IPS-15b (cell line): ENCODE measurements around the gene TIMELESS.
"Not testable (repeated sequence)": the region's sequence is repeated elsewhere in the genome, so short reads cannot be mapped to it uniquely, and the experiment has no call there.

ENCODE experiments used
- H3K27me3 ChIP-seq: one replicate; pipeline ENCODE4 v1.6.1; 2013; ENCODE audit warnings: low read length; ENCODE audit not compliant: control insufficient read depth, insufficient read depth
- H3K36me3 ChIP-seq: one replicate; pipeline ENCODE4 v1.6.1; 2013; ENCODE audit warnings: low read length; ENCODE audit not compliant: control insufficient read depth, insufficient read depth
- H3K4me1 ChIP-seq: one replicate; pipeline ENCODE4 v1.6.1; 2013; ENCODE audit warnings: mild to moderate bottlenecking, low read length; ENCODE audit not compliant: control insufficient read depth, insufficient read depth
- H3K4me3 ChIP-seq: one replicate; pipeline ENCODE4 v1.5.1; 2013; ENCODE audit warnings: low read depth, low read length
- H3K9ac ChIP-seq: one replicate; pipeline ENCODE4 v1.6.1; 2013; ENCODE audit warnings: low read depth, mild to moderate bottlenecking, low read length
- H3K9me3 ChIP-seq: one replicate; pipeline ENCODE4 v1.6.1; 2013; ENCODE audit warnings: mild to moderate bottlenecking, low read length; ENCODE audit not compliant: control insufficient read depth, insufficient read depth

TIMELESS gene, protein sequence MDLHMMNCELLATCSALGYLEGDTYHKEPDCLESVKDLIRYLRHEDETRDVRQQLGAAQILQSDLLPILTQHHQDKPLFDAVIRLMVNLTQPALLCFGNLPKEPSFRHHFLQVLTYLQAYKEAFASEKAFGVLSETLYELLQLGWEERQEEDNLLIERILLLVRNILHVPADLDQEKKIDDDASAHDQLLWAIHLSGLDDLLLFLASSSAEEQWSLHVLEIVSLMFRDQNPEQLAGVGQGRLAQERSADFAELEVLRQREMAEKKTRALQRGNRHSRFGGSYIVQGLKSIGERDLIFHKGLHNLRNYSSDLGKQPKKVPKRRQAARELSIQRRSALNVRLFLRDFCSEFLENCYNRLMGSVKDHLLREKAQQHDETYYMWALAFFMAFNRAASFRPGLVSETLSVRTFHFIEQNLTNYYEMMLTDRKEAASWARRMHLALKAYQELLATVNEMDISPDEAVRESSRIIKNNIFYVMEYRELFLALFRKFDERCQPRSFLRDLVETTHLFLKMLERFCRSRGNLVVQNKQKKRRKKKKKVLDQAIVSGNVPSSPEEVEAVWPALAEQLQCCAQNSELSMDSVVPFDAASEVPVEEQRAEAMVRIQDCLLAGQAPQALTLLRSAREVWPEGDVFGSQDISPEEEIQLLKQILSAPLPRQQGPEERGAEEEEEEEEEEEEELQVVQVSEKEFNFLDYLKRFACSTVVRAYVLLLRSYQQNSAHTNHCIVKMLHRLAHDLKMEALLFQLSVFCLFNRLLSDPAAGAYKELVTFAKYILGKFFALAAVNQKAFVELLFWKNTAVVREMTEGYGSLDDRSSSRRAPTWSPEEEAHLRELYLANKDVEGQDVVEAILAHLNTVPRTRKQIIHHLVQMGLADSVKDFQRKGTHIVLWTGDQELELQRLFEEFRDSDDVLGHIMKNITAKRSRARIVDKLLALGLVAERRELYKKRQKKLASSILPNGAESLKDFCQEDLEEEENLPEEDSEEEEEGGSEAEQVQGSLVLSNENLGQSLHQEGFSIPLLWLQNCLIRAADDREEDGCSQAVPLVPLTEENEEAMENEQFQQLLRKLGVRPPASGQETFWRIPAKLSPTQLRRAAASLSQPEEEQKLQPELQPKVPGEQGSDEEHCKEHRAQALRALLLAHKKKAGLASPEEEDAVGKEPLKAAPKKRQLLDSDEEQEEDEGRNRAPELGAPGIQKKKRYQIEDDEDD

DNA sequence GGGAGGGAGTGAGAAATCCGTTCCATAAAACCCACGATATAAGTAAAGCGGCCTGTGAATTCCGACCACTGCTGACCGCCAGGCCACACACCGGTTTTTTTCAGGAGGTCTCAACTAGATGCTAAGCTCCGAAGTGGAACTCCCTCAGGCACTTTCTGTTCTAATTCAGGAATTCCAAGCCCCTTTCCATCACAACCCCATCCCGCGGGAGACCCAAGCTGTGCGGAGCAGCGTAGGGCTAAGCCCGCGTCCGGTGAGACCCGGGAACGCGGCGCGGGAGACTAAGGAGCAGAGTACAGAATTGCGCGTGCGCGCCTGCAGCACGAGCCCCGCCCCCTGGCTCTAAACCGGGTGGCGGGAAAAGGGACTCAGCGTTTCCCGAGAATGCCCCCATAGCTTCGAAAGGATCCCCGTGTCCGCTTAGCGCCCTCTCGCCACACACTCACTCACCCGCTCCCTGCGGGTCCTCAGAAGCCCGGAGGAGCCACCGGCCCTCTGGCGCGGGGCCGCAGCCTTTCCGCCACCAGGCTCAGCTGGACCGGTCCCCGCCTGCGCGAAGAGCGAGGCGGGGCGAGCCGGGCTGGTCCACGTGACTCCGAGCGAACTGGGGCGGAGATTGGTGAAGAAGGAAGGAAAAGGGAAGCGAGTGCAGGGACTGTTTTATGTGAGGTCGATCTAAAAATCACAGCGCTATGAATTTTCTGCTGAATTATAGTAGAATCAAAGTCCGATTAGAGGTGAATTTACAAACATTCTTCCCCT lies at the start of gene TIMELESS:
TSS of gene TIMELESS (minus strand) at position 567 of the 762 bp plus-strand sequence. CDS start 15,256 bp downstream, outside the sequence.
- H3K4me3 ChIP-seq, result peak within 1 kb of the TSS; percentile 80
- H3K4me1 ChIP-seq, result no peaks in the 10 kb centered on the region
- peaks cover 5% of the 10 kb centered on the region for H3K27me3 ChIP-seq

DNA sequence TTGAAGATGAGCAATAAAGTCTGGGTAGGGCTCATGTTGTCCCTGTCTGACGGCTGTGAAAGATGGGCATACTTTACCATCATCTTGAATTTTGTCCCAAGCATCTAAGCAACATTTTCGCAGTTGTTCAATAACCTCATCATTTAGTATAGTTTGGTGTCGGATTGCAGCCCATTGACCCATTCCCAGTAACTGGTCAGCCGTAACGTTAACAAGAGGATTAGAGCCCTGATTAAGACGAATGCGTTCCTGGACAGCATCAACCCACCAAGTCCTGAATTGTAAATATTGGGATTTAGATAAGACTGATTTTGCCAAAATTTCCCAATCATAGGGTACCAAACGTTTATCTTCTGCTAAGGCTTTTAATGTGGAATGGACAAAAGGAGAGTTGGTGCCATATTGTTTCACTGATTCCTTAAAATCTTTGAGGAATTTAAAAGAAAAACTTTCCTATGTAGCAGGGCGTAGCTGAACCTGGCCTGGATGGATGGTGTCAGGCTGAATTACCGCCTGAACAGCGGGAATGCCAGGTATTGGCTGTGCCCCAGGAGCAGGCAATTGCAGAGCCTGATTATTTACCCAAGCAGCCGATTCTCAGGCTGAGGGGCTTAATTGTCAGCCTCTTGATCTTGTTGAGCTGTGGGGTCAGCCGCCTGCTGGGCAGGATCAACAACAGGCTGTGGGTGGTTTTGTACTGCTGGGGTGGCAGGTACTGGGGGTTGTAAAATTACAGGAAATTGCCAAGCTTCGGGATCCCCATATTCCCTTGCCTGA lies 49.1 kb upstream of the TIMELESS start:
- H3K4me1 ChIP-seq, H3K36me3 ChIP-seq, H3K4me3 ChIP-seq, H3K9me3 ChIP-seq, H3K27me3 ChIP-seq, H3K9ac ChIP-seq: not testable (repeated sequence)

More for the DNA sequence above, at the start of gene TIMELESS:
- H3K9me3 ChIP-seq, result no peaks in the 10 kb centered on the region
- H3K9ac ChIP-seq, result peak within 1 kb of the TSS; percentile 55
- no peaks in the 10 kb centered on the region for H3K36me3 ChIP-seq

DNA sequence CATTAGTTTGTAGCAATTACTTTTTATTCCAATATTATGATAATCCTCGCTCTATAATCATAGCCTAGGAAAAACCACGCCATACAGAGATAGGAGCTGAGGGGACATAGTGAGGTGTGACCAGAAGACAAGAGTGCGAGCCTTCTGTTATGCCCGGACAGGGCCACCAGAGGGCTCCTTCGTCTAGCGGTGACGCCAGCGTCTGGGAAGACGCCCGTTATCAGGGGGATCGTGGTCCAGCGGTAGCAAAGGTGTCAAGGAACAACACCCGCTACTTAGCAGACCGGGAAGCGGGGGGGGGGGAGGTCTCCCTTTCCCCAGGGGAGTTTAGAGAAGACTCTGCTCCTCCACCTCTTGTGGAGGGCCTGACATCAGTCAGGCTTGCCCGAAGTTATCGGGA lies 47.5 kb upstream of the TIMELESS start:
- not testable (repeated sequence) for H3K9me3 ChIP-seq, H3K4me3 ChIP-seq, H3K9ac ChIP-seq, H3K4me1 ChIP-seq, H3K27me3 ChIP-seq, H3K36me3 ChIP-seq

DNA sequence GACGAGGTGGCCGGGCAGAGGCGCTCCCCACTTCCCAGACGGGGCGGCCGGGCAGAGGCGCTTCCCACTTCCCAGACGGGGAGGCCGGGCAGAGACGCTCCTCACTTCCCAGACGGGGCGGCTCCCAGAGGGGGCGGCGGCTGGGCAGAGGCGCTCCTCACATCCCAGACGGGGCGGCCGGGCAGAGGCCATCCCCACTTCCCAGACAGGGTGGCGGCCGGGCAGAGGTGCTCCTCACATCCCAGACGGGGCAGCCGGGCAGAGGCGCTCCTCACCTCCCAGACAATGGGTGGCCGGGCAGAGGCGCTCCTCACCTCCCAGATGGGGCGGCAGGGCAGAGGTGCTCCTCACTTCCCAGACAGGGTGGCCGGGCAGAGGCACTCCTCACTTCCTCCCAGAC lies 45.3 kb upstream of the TIMELESS start:
- not testable (repeated sequence) for H3K4me1 ChIP-seq, H3K9ac ChIP-seq, H3K4me3 ChIP-seq, H3K9me3 ChIP-seq, H3K36me3 ChIP-seq
- H3K27me3 ChIP-seq, result peaks cover 16% of the 10 kb centered on the region

DNA sequence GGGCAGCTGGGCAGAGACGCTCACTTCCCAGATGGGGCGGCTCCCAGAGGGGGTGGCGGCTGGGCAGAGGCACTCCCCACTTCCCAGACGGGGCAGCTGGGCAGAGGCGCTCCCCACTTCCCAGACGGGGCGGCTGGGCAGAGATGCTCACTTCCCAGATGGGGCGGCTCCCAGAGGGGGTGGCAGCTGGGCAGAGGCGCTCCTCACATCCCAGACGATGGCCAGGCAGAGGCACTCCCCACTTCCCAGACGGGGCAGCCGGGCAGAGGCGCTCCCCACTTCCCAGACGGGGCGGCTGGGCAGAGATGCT lies 44.8 kb upstream of the TIMELESS start:
- H3K9me3 ChIP-seq, H3K4me1 ChIP-seq, H3K9ac ChIP-seq, H3K36me3 ChIP-seq, H3K4me3 ChIP-seq: not testable (repeated sequence)
- peaks cover 20% of the 10 kb centered on the region for H3K27me3 ChIP-seq

DNA sequence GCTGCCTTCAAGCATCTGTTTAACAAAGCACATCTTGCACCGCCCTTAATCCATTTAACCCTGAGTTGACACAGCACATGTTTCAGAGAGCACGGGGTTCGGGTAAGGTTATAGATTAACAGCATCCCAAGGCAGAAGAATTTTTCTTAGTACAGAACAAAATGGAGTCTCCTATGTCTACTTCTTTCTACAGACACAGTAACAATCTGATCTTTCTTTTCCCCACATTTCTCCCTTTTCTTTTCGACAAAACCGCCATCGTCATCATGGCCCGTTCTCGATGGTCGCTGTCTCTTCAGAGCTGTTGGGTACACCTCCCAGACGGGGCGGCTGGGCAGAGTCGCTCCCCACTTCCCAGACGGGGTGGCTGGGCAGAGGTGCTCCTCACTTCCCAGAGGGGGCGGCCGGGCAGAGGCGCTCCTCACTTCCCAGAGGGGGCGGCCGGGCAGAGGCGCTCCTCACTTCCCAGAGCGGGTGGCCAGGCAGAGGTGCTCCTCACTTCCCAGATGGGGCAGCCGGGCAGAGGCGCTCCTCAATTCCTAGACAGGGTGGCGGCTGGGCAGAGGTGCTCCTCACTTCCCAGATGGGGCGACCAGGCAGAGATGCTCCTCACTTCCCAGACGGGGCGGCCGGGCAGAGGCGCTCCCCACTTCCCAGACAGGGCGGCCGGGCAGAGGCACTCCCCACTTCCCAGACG lies 44.3 kb upstream of the TIMELESS start:
- H3K4me3 ChIP-seq, H3K9me3 ChIP-seq, H3K4me1 ChIP-seq, H3K9ac ChIP-seq, H3K36me3 ChIP-seq: not testable (repeated sequence)
- peaks cover 25% of the 10 kb centered on the region for H3K27me3 ChIP-seq

DNA sequence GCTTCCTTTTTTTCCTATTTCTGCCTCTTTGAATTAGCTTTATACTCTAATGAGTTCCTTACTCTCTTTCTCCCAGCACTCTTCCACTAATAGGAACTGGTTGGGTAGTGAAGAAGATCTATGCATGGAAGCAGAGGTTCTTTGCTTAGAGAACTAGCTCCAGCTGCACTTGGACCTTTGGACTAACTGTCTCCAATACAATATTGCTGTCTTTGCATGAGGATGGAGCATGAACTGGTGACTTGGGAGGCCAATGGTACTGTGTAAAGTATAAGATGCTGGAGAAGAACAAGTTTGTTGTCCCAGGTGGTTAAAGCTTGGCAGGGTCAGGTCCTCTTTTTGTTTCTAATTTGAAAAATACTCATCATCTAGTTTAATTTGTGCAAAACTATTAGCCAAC lies 41.1 kb upstream of the TIMELESS start:
- Histone ChIP-seq H3K9ac (no peak overlapping the region), H3K36me3 (no peaks in the 10 kb centered on the region), H3K27me3 (peaks cover 44% of the 10 kb centered on the region), H3K4me3 (no peak overlapping the region), H3K9me3 (no peaks in the 10 kb centered on the region), H3K4me1 (no peaks in the 10 kb centered on the region)

DNA sequence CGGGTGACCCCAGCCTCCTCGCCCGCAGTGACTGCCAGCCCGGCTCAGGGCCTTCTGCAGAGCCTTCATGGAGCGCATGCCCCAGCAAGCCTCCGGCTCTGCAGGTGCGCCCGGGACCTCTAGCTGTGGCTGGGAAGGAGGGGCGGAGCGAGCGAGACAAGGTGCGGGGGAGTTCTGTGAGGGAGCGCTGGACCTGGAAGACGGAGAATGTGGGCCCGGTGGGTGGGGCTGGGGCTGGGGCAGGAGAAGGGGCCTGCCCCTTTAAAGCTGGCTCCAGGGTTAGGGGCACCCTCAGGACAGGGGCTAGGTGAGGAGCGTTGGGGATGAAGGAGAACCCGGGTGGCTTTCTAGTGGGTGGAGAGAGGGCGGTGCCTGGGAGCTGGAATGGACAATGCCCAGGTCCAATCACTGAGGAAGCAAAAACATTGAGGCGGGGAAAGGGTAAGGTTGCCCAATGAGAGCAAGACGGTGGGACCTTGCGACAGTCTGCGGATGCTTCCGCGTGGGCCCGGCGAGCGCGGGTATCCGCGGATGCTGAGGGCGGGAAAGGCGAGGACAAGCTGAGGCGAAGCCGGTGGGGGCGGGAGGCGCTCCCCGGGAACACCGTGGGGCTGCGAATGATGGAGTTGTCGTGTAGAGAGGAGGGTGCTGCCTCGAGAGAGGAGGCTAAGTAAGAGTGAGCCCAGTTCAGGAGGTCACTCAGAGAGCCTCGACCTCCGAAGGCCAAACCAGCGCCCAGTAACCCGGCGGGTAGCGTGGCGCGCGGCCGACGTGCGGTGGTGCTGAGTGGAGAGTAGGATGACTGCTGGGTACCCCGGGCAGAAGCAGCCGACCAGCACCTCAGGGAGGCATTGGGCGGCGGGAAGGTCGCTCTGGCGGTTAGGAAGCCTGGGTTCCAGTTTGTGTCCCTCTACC lies 39.1 kb upstream of the TIMELESS start, which contains the start of gene GLS2:
TSS of gene GLS2 (minus strand) at position 121 of the 915 bp plus-strand sequence. CDS start at position 78, 43 bp downstream.
- Histone ChIP-seq H3K27me3 (peaks cover 44% of the 10 kb centered on the region), H3K36me3 (no peaks in the 10 kb centered on the region), H3K9me3 (no peaks in the 10 kb centered on the region), H3K4me1 (no peaks in the 10 kb centered on the region), H3K9ac (peak within 1 kb of the TSS; percentile 73), H3K4me3 (peak within 1 kb of the TSS; percentile 96)

DNA sequence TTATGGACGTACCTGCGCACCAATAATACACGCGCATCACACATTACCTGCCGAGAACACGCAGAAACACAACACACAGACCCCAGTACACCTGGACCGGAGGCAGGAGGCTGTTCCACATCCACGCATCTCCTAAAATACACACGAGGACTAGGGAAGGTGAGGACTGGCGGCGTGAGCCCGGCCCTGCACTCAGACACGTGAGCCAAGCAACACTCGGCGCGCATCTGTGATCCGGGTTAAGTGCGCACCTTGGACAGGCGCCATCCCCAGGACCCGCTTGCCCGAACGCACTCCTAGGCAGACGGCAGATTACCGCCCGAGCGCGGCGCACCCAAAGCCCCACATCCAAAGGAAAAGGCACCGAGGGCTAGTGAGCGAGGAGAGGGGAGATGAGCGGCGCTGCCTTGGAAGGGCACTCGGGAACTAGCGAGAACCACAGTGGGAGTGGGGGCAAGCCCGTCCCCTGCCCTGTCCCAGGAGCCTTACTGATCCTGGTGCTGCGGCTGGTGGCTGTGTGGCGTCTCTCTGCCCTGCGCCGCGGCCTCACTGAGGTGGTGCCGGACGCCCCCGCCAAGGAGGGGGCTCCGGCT lies 38.3 kb upstream of the TIMELESS start:
- Histone ChIP-seq H3K4me1 (no peaks in the 10 kb centered on the region), H3K36me3 (no peaks in the 10 kb centered on the region), H3K9me3 (no peaks in the 10 kb centered on the region), H3K4me3 (peak overlapping the region; percentile 96), H3K9ac (peak overlapping the region; percentile 73), H3K27me3 (peaks cover 44% of the 10 kb centered on the region)
